HG03432 (cell line): Measurements from ENCODE around the gene MAGED2.
"Not testable (repeated sequence)": the region's sequence is repeated elsewhere in the genome, so short reads cannot be mapped to it uniquely, and the experiment has no call there.

Source experiments
- ATAC-seq: cut with Tn5 transposase; IDR thresholded peaks from one replicate; pipeline ENCODE4 v1.9.1; 2021; ENCODE audit warnings: mild to moderate bottlenecking, moderate library complexity; ENCODE audit not compliant: unreplicated experiment

Gene MAGED2

DNA sequence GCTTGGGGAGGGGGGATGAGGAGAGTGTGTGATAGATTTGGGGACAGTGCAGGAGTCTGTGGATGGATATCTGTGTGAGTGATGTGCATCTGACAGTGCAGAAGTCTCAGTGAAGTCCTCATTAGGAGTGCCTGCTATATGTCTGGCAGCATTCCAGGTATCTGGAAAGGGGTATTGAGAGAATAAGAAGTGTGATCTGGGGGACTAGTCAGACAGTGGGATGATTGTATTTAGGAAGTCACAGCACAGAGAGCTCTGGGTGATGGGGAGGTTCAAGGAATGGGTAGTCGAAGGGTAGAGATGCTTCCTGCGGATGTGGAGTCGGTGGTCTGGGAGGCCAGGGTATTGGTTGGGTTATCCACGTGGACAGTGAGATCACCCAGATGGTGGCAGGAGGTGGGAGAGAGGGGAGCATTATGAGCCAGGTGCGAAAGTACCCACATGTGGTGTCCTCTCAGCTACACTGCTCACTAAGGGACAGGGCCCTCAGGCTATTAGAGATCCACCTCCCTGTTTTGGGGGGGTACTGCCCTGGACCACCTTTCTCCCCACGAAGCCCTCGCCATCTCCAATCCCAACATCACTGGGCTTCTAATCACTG is 9.8 kb downstream of the MAGED2 start:
- ATAC-seq = no peak

DNA sequence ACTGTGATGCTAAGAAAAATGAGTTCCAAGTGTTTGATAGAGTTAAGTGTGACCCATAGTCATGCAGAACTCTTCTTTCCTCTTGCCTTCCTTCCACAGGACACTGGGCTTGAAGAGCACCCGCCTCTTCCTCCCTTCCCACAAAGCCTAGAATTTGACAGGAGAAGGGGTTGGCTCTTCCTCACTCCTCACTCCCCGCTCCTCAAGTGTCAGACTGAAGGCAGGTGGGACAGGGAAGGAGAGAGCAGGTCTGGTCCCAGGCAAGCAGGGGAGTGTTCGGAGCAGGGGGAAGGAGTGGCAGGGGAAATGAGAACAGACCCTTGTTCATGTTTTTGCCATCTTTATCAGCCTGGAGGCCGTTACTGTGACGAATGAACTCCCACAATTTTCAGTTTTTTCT is 10.7 kb downstream of the MAGED2 start:
- no peak for ATAC-seq

DNA sequence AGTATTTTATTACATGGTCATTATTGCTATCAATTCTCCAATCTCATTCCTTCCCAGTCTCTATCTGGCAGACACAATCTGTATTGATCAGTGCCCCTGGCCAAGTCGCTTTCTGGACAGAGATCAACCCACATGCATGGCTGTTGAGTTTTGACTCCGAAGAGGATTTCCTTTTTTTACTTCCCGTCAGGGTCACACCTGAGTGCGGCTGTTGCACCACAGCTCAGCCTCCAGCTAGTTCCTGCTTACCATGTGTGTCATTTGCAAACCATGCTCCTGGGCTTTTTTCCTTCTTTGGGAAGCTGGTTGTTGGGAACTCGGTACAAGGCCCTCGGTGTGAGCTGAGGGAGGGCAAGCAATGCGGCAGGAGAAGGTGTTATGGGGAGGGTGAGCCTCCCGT is 11.7 kb downstream of the MAGED2 start:
- no peak for ATAC-seq

DNA sequence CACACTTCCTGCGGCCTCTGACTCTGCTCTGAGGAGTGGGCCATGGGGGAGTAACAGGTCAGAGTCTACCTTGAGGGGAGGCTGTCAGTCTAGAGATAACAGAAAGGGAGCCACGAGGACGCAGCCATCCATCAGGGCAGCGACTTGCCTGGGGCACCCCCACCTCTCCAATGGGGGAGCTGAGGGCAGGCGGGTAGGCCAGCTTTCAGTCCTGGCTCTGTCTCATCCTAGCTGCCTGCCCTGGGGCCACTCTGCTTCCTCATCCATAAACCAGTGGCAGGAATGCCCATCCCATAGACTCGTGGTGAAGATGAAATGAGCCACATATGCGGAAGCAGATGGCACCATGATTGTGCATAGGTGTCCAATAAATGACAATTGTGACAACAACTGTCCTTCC is 13.2 kb downstream of the MAGED2 start:
- no peak for ATAC-seq

DNA sequence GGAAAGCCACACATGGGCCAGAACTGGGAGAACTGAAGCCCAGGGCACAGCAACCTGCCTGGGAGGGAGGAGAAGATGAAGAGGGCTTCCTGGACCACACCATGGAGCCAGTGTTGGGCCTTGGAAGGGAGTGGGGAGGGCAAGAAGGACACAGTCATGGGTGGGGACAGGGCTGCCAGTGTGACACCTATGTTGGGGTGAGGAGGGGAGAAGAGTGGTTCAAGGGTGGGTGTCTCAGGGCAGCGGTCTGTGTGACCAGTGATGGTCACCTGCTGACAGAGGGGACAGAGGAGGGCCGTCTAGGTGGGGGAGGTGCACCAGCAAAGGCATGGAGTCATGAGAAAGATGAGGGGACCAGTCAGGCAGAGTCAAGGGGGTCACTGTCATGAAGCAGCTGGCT is 13.8 kb downstream of the MAGED2 start:
- ATAC-seq = no peak

DNA sequence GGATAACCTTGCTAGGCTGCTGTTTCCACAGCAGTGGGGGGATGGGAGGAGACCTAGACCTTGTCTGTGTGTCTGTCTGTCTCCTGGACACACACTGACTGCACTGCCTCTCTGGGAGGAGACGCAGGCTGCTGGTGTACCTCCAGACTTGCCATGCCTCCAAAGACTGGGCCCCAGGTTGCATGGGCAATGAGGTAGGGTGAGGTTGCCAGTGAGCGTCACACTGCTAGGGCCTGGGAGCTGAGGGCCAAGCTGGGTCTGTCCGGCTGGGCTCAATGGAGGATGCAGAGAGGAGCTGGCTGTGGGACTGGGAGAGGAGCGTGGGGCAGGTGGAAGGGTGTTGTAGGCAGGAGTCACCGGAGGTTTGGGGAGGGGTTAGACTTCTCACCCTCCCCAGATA is 16.6 kb downstream of the MAGED2 start:
- no peak for ATAC-seq

DNA sequence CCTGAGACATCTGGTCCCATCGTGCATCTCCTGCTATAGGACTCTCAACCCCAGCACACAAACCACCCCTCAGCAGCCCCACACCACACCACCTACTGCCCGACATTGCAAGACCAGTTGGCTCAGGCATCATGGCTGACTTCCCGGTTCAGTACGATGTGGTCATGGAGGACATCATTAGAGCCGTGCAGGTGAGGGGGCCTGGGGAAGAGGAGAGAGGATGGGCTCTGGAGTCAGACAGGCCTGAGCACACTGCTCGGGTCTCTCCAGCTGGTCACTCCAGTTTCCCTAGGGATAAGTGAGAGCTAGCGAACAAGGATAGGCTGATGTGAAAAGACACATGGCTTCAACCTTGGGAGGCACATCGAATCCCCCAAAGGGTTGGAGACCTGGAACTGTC is 17.2 kb downstream of the MAGED2 start:
- ATAC-seq = no peak

DNA sequence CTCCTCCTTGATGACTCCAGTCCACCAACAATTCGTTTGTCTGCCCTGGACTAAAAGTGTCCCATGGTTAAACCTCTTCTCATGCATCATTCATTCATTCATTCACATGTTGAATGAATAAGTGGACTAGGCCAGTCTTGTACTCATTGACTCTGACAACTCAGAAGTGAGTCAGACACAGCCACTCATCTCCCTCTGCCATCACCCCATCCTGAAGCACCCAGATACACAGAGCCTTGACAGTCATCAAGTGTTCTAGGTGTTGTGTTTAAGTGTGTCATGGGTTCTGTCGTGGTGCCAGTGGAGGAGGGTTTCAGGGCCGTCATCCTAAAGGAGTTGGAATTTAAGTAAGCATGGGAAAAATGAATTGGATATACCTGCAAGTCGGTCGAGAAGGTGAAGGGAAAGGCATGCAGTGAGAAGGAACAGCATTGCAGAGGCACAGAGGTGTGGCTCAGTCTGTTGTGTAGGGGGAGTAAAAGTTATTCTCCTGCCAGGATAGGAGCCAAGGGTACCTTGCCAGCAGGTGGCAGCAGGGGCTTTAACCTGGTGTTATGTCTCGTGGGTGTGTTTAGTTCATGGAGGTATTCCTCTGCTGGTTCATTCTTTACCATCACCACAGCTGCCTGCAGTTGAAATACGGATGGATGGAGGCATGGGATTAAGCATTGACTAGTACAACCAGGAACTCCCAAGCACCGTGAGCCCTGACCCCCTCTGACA is 18.3 kb downstream of the MAGED2 start:
- no peak for ATAC-seq

DNA sequence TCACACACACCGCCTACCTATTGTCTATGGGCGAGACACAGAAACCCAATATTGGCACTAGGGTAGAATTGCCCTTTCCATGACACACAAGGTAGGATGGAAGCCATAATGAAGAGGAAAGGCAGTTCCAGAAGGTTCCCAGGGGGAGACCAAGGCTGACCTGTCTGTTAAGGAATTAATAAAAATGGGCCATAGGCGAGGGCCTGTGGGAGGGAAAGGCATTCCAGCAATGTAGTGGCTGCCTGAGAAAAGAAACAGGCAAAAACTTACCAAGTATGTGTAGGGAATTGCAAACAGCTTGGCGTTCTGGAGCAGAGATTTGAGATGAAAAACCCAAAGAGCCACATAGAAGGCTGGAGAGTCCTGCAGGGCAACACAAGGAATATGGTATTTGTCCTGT is 19.1 kb downstream of the MAGED2 start:
- ATAC-seq = no peak

DNA sequence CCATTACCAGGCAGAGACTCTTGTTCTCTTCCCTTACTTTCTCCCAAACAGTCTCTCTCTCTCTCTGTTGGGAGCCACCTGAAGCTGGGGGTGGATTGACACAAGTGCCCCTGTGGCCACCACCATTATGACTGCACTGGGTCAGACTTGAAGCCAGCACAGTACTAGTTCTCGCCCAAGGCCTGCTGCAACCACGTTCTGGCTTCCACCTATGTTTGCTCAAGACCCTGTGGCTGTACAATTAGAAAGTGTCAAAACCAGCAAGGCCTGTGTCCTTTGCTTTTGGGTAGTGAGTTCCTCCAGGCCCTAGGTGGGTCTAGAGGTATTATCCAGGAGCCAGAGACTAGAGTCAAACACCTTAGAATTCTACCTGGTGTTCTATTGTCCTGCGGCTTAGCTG is 31.0 kb downstream of the MAGED2 start:
- ATAC-seq = no peak

DNA sequence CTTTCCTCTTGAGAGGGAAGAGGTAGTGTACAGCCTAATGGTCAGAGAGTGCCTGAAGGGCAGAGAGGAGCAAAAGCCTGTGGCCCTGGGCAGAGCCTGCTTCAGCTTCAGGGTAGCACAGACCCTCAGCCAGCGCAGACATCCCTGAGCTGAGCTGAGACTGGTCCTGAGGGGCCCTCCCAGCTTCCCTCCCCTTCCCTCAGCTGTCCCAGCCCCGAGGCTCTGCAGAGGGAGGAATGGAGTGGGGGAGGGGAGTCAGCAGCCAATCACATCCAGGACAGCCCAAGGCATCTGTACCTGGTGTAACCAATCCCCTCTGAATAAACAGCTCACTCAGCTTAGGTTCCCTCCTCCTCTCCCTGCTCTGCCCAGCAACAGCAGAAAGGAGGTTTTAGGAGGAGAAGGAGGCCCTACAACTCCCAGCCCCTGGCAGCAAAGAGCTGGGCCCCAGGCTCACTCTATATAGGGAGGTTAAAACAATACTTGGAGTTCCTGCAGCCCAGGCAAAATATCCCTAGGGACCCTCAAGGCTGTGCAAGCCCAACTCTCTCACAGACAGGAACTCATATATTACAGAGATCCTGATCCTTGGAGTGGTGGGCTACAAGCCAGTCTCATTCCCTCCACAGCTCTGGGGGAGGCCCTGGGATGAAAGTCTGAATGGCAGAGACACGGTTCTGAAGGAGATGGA is 33.8 kb downstream of the MAGED2 start:
- not testable (repeated sequence) for ATAC-seq

DNA sequence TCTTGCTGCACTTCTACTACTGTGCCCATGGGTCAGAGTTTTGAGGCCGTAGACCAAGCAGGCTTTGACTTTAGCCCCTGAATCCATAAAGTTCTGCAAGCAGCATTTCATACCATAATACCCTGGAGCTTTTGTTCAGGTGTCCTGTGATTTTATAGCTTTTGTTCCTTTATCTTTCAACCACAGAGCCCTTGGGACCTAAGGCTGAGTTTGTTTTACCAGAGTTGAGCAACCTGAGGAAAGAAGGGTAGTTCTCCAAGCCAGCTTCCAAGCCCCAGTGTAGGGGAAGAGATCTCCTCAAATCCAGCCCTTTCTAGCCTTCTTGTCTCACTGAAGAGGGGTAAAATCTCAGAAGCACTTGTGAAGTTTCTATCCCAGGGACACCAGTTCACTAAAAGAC is 35.1 kb downstream of the MAGED2 start:
- no peak for ATAC-seq

DNA sequence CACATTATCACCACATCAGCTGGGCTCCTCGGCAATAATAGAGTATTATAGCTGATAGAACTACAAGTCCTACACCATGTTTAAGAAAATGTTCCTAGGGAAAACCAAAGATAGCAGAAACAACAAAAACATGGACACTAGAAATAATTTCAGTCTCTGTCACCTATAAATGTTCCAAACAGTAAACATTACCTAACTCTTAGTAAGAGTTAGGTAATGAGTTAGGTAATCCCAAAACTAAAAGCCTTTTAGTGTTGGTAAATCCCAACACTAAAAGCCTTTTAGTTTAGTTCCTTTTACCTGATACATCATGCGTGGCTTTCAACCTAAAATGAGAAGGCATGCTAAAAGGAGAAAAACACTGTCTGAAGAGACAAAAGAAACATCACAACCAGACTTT is 35.5 kb downstream of the MAGED2 start:
- ATAC-seq = no peak

DNA sequence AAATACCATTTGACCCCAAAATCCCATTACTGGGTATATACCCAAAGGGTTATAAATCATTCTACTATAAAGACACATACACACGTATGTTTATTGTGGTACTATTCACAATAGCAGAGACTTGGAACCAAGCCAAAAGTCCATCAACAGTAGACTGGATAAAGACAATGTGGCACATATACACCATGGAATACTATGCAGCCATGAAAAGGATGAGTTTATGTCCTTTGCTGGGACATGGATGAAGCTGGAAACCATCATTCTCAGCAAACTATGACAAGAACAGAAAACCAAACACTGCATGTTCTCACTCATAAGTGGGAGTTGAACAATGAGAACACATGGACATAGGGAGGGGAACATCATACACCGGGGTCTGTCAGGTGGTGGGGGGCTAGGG is 40.2 kb downstream of the MAGED2 start:
- not testable (repeated sequence) for ATAC-seq

DNA sequence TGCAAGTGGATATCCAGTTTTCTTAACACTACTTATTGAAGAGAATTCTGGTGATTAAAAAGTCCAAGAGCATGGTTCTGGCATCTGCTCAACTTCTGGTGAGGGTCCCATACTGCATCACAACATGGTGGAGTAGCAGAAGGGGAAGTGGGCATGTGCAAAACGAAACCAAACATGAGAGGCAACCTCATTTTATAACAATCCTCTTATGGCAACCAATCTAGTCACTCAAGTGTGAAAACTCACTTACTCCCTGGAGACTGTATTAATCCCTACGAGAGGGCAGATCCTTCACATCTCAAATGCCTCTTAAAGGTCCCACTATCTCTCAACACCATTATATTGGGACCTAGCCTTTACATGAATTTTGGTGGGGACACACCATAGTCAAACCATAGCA is 57.7 kb downstream of the MAGED2 start:
- ATAC-seq = no peak
